ENCODE measurements around the gene IGDCC3. TPM values are rescaled to one million over a fixed set of nuclear protein-coding genes. Genes with fewer than 3 reads are reported as not detected.

IGDCC3 gene
- total and polyA plus RNA-seq, 2 of the 8 experiments (the other 6 are each of a cell fraction or from before 2014, with no cell fraction given): 26.8 to 45.7 TPM

GRCh38 chr15:65329288-65329983, 48.4 kb downstream of the IGDCC3 start:
- CTCF ChIA-PET (ENCODE audit: partially characterized antibody): interaction anchor here (1.7 to 4.8 kb wide), 5 partner anchors 9 to 69 kb away, joined by 4 to 42 read pairs (median 12); no protein-coding TSS in a partner anchor
- H4K5ac ChIP-seq (ENCODE audit: insufficient read length, low read depth, low read length): no peak overlapping the region
- no peak overlapping the region for H3K23ac ChIP-seq (ENCODE audit: insufficient read length)
- no peaks in the 10 kb centered on the region for H3K23me2 ChIP-seq (ENCODE audit: low read depth, low read length)
- no peak overlapping the region for H3K14ac ChIP-seq (ENCODE audit: insufficient read length)
- no peak overlapping the region for H3K56ac ChIP-seq (replicated peaks; ENCODE audit: insufficient read length, low read depth, low read length)
- no peaks in the 10 kb centered on the region for H3K79me1 ChIP-seq (ENCODE audit: low read depth, low read length)
- POLR2A ChIA-PET (ENCODE audit: partially characterized antibody): interaction anchor here (0.6 to 4.3 kb wide), 7 partner anchors 8 to 187 kb away, joined by 3 to 20 read pairs (median 3); partner anchors contain the start of genes CLPX, IGDCC3 and RNU5B-1
- H4K8ac ChIP-seq (ENCODE audit: extremely low read depth, insufficient read depth, low read length): no peak overlapping the region
- no peak overlapping the region for H2BK120ac ChIP-seq (replicated peaks; ENCODE audit: low read depth, low read length)
- no peak overlapping the region for H3K27ac ChIP-seq (ENCODE audit: low read depth, low read length)
- no peak overlapping the region for H4K91ac ChIP-seq (replicated peaks; ENCODE audit: insufficient read length, low read length)
- H2BK20ac ChIP-seq (ENCODE audit: low read length): no peak overlapping the region
- H3K4me1 ChIP-seq (replicated peaks in 1 of 4; ENCODE audit: control insufficient read depth in 3 of 4, insufficient read depth in 4 of 4, low read length in 3 of 4): peaks cover 3 to 17% (median 9%) of the 10 kb centered on the region in 4 experiments
- H3K9ac ChIP-seq (replicated peaks in 1 of 4; ENCODE audit: extremely low read depth in 1 of 4, low read depth in 3 of 4, low read length in 3 of 4): no peak overlapping the region
- no peak overlapping the region for H2BK15ac ChIP-seq (ENCODE audit: low read length)
- no peak overlapping the region for H2AK5ac ChIP-seq (ENCODE audit: low read depth, low read length)
- DNase-seq (ENCODE audit: low read depth in 1 of 2, low spot score in 2 of 2) (no peak), FAIRE-seq (no peak)
- TF ChIP-seq SAP30 (IDR thresholded peaks at IDR 0.05; ENCODE audit: insufficient read depth, insufficient replicate concordance, low read length): no peak
- TF ChIP-seq SIX5 (IDR thresholded peaks at IDR 0.05; ENCODE audit: low read depth, low read length): no peak
- no peak for TF ChIP-seq SP1 (IDR thresholded peaks at IDR 0.05; ENCODE audit: low read depth, low read length)
- no peaks in the 10 kb centered on the region for H3K27me3 ChIP-seq (replicated peaks in 1 of 4; ENCODE audit: control insufficient read depth in 3 of 4, extremely low read depth in 1 of 4, insufficient read depth in 3 of 4, low read length in 3 of 4)
- peaks cover 0 to 5% of the 10 kb centered on the region in 2 experiments for H4K20me1 ChIP-seq (replicated peaks in 1 of 2; ENCODE audit: control insufficient read depth in 1 of 2, insufficient read depth in 2 of 2, low read length in 2 of 2)
- no peak overlapping the region for H3K4ac ChIP-seq (replicated peaks; ENCODE audit: insufficient read length, low read depth, low read length)
- H2BK12ac ChIP-seq (ENCODE audit: low read depth, low read length): no peak overlapping the region
- no peak overlapping the region for H3K4me3 ChIP-seq (ENCODE audit: extremely low read depth in 1 of 4, insufficient read depth in 2 of 4, low read depth in 3 of 4, low read length in 4 of 4)
- no peak overlapping the region for H2AFZ ChIP-seq (ENCODE audit: low read length)
- 95% methylated on average over 21 of the region's 21 CpGs; no CpG with 5 or more reads in 1 of the 2 experiments for WGBS, 2 experiments (ENCODE audit: extremely low coverage in 1 of 2, insufficient coverage in 1 of 2, insufficient read length in 1 of 2, insufficient replicate concordance in 2 of 2, low coverage in 1 of 2, low lambda C conversion rate in 2 of 2, missing lambda C conversion rate in 1 of 2)
- peak overlapping the region; percentile 44; the same call in 1 of the 2 replicates for H2BK5ac ChIP-seq (ENCODE audit: low read depth, low read length)
- H3K9me3 ChIP-seq (ENCODE audit: insufficient read depth in 2 of 2, low read depth in 1 of 2, low read length in 1 of 2): no peaks in the 10 kb centered on the region
- H3K79me2 ChIP-seq (ENCODE audit: control insufficient read depth in 1 of 2, insufficient read depth in 2 of 2, low read length in 2 of 2): no peaks in the 10 kb centered on the region
- H3K36me3 ChIP-seq (ENCODE audit: control insufficient read depth in 2 of 4, insufficient read depth in 4 of 4, low read length in 3 of 4): peaks cover 3 to 8% (median 6%) of the 10 kb centered on the region in 4 experiments; a peak in 5 of 8 replicates
- no peak overlapping the region for H3K18ac ChIP-seq (ENCODE audit: extremely low read depth, low read length)
- no peak overlapping the region for H3K4me2 ChIP-seq (ENCODE audit: insufficient read depth in 1 of 2, low read depth in 2 of 2, low read length in 2 of 2)

Measured in H1 (cell line).